ENCODE measurements around the gene S1PR3.
"Not testable (repeated sequence)": the region's sequence is repeated elsewhere in the genome, so short reads cannot be mapped to it uniquely, and the experiment has no call there.

S1PR3 gene

DNA sequence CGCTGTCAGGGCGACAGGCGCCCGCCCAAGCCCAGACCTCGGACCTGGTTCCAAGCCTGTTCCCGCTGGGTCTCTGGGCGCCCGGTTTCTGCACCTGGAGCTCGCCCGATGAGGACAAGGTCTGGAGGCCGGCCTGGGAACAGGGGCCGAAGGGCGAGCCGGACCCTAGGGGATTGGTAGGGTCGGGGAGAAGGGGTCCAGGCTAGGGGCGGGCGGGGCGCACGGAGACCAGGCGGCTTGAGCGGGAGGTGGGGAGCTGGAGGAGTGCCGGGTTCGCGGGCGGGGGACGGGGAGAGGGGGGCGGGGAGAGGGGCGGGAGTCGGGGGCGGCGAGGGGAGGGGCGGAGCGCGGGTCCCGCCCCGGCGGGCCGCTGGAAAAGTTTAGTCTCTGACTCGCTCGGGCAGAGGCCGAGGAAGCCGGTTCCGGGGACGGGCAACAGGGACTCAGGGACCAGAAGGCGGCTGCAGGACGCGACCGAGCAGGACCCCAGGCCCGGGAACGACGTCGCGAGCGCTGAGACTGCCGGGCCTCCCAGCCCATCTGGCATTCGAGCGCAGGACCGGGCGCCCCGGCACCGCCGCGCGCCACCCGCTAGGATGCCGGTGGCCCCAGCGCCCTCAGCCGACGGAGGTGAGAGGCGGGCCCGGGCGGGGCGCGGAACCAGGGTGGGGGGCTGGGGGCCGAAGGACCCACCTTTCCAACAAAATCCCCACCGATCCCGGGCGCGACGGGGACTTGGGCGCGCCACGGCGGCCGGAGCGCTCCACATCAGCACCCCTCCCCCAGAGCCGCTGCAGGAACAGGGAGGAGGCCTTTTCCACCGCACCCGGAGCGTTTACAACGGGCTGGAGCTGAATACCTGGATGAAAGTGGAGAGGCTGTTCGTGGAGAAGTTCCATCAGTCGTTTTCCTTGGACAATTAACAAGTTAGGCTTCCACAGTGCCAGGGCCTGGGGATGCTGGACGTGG lies at the start of gene S1PR3:
S1PR3 (plus strand) TSS at position 403 of the 969 bp plus-strand sequence. CDS start 9,733 bp downstream, outside the sequence.
- no peak within 1 kb of the TSS for H3K4me3 Mint-ChIP-seq
- no peak within 1 kb of the TSS for H3K27ac Mint-ChIP-seq
- ATAC-seq (peak; percentile 49), DNase-seq (ENCODE audit: low spot score in 2 of 2) (no peak)
- no peaks in the 10 kb centered on the region for H3K36me3 Mint-ChIP-seq
- peaks cover 9% of the 10 kb centered on the region for H3K4me1 Mint-ChIP-seq
- no peaks in the 10 kb centered on the region for H3K9me3 Mint-ChIP-seq

DNA sequence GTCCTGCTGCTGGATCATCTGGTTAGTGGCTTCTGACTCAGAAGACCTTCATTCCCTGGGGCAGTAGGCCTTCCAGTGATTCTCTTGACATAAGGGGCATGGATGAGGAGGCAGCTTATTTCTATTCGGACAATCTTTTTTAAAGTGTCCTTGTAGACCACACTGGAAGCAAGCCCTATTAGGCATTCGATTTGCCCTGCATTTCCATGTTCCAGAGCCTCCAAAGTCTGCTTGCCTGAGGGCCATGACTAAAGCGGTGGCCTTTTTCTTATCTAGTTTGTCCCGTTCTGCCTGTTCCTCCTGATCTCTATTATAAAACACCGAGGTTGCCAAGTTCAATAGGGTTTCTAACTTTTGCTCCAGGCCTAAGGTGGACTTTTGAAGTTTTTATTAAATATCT lies 49.7 kb upstream of the S1PR3 start:
- H3K27ac Mint-ChIP-seq; H3K4me3 Mint-ChIP-seq; ATAC-seq; H3K36me3 Mint-ChIP-seq; H3K4me1 Mint-ChIP-seq; DNase-seq (ENCODE audit: low spot score in 2 of 2); H3K9me3 Mint-ChIP-seq: not testable (repeated sequence)

DNA sequence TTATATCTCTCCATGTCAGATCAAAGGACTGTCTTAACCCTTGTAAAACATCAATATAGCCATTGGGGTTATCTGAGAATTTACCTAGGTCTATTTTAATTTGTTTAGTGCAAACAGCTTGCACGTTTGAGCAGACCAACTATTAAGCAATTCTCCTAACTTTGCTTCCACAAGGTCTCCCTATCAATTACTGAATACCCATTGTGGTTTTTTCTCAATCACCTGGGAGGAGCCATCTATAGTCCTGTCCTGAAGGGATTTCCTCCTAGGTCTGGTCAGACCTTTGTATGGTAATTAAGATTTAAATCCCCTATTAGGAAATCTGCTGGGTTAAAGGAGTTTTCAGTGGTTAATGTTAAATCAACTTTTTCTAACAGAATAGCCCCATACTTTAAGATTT lies 48.9 kb upstream of the S1PR3 start:
- no peaks in the 10 kb centered on the region for H3K9me3 Mint-ChIP-seq
- DNase-seq (ENCODE audit: low spot score in 2 of 2) (no peak), ATAC-seq (no peak)
- H3K27ac Mint-ChIP-seq: no peak overlapping the region
- H3K4me1 Mint-ChIP-seq: no peaks in the 10 kb centered on the region
- H3K4me3 Mint-ChIP-seq: no peak overlapping the region
- H3K36me3 Mint-ChIP-seq: no peaks in the 10 kb centered on the region

DNA sequence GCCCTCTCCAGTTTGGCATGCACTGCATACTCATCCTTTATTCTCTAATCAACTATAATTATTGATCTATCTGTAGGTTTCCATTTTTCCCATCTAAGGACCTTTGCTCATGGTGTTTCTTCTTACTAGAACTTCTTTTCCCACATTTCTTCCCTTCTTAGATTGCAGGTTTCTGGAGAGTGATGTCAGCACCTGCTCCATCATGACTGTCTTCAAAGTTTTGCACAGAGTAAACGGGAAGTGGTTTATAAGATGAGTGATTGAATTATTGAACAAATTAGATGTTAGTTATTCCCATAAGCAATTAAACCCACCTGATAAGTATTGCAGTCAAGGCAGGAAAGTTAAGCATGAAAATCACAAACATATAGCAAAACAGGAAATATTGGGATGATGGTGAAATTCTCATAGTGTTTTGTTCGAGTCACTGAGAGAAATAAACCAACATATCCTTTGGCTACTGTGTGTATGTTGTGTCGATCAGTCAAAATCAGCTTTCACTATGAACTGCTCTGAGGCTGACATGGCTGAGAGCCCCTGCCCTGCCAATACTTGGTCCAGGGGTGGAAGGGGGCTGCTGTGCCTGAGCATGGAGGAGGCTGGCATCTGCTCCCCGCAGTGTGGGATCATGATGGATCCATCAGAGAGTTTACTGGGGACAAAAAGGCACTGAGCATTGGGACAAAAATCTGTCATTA lies 45.5 kb upstream of the S1PR3 start:
- Mint-ChIP-seq H3K36me3 (no peaks in the 10 kb centered on the region), H3K4me1 (no peaks in the 10 kb centered on the region), H3K4me3 (no peak overlapping the region), H3K9me3 (no peaks in the 10 kb centered on the region), H3K27ac (no peak overlapping the region)
- ATAC-seq (no peak), DNase-seq (ENCODE audit: low spot score in 2 of 2) (no peak)

DNA sequence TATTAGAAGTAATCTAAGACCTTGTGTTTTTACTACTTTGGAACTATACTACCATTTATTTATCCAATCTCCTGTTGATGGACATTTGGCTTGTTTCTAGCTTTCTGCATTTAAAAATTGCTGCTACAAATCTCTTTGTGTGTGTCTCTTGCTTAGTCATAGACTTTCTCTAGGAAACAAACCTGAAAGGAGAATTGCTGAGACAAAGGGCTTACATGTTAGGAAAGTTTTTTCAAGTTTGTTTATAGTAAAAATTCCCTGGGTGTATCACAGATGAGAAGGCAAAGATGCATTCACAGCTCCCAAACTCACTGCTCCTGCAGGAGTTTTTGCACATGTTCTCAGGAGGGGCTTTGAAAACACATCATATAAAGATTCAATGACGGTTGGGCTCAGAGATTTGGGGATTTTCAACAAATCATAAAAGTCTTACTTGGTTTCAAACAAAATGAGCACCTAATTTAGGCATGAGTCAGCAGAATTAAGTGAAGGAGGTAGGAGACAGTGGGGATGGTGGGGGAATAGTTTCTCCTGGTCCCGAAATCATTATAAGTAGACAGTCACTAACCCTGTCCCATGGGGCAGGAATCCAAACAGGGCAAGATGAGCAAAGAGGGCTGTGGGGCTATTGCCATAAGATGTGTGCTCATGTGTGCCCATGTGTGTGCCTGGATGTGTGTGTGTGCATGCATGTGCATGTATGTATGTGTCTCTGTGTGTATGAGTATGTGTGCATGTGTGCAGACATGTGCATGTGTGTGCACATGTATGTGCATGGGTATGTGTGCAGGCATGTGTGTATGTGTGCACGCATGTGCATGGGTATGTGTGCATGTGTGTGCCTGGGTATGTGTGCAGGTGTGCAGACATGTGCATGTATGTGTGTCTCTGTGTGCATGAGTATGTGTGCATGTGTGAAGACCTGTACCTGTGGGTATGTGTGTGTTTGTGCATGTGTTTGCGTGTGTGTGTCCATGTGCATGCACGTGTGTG lies 43.4 kb upstream of the S1PR3 start:
- H3K9me3 Mint-ChIP-seq: no peaks in the 10 kb centered on the region
- H3K36me3 Mint-ChIP-seq: no peaks in the 10 kb centered on the region
- H3K4me1 Mint-ChIP-seq: peaks cover under 1% of the 10 kb centered on the region
- DNase-seq (ENCODE audit: low spot score in 2 of 2) (no peak), ATAC-seq (no peak)
- no peak overlapping the region for H3K27ac Mint-ChIP-seq
- H3K4me3 Mint-ChIP-seq: no peak overlapping the region

DNA sequence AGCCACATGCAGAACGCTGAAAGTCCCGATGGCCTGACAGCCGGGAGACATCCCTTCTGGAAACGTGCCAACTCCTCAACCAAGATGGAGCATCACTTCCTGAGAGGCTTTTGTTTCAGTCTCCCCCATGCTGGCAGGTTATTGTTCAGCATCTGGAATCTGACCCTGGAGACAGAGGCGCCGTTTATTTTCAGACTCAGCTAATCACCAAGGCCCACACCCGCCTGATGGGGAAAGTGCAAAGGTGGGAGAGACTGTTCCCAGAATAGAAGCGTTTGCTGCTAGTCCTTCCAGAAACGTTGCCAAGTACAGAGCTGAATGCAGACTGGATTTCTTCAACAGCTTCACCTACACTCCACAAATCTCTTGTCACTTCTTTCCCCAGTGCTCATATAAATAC lies 41.8 kb upstream of the S1PR3 start:
- ATAC-seq: no peak

DNA sequence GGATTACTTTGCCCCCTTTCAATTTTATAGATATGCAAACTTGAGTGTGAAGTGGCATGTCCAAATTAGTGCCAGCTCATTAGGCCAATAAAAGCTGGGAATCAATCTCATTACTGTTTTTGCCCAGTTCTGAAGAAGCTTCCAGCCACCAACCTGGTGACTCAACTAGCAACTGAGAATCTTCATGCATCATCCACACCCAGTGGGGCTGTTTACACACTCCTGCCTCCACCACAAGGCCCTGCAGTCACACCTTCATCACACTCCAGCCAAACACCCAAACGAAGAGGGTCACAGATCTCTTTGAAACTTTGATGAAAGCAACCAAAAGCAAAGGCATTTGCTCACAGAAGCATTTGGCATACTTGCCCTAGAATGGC lies 41.3 kb upstream of the S1PR3 start:
- Mint-ChIP-seq H3K36me3 (no peaks in the 10 kb centered on the region), H3K9me3 (no peaks in the 10 kb centered on the region), H3K4me1 (peaks cover 4% of the 10 kb centered on the region), H3K4me3 (no peak overlapping the region), H3K27ac (no peak overlapping the region)
- DNase-seq (ENCODE audit: low spot score in 2 of 2): no peak
- peak; percentile 75 for ATAC-seq

More for the DNA sequence above, 41.8 kb upstream of the S1PR3 start:
- no peaks in the 10 kb centered on the region for H3K9me3 Mint-ChIP-seq
- H3K36me3 Mint-ChIP-seq: no peaks in the 10 kb centered on the region
- no peak overlapping the region for H3K4me3 Mint-ChIP-seq
- no peak overlapping the region for H3K27ac Mint-ChIP-seq
- no peak for DNase-seq (ENCODE audit: low spot score in 2 of 2)
- peaks cover 4% of the 10 kb centered on the region for H3K4me1 Mint-ChIP-seq

DNA sequence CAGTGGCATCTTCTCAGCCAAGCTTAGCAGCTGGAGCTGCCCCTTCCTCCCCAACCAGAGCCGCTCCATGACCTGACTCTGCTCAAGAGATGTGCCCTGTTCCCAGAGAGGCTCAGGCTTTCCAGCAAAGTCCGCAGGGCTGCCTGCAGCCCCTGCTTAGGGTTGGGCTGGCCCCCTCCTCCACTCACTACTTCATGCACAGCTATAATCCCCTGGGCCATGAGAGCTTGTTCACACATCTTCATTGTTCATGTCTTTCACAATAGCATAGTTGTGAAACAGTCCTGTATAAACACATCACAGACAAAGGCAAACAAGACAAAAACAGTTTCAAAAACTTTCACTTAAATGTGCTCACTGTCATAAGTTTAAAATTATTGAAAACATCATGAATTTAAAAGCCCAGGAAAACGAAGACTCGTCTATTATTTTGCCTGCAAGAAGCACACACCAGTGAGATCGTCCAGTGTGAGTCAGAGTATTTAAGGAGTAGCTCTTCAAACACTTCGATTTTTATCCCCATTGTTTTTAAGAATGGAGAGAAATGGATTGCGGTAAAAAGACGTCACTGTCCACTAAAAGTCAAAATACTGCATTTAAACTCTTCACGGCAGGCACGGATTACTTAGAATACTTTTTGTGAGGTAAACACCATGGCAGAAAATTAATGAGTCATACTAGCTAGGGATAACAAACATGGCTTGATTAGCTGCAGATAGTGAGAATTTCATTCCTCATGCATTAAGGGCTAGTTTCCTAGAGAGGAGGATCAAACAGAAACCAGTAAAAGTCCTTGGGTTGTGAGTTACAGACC lies 40.7 kb upstream of the S1PR3 start:
- ATAC-seq (no peak), DNase-seq (ENCODE audit: low spot score in 2 of 2) (no peak)
- H3K36me3 Mint-ChIP-seq: no peaks in the 10 kb centered on the region
- no peaks in the 10 kb centered on the region for H3K9me3 Mint-ChIP-seq
- H3K27ac Mint-ChIP-seq: no peak overlapping the region
- peaks cover 4% of the 10 kb centered on the region for H3K4me1 Mint-ChIP-seq
- no peak overlapping the region for H3K4me3 Mint-ChIP-seq

DNA sequence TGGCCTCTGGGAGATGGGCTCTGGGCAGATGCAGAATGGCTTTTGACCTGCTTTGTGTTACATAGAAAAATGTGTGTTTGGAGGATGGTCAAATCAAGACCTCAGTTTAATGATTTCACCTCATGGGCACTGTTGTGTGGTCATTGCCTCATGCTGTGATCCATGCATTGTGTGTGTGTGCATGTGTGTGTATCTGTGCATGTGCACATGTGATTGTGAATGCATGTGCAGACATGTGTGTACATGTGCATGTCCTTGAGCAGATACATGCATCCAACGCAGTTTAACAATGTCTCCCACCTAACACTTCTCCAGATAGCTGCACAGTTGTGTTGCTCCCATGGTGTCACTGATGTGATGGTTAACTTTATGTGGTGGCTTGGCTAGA lies 40.1 kb upstream of the S1PR3 start:
- DNase-seq (ENCODE audit: low spot score in 2 of 2): no peak
- ATAC-seq: no peak
- H3K4me3 Mint-ChIP-seq: no peak overlapping the region
- H3K27ac Mint-ChIP-seq: no peak overlapping the region
- peaks cover 4% of the 10 kb centered on the region for H3K4me1 Mint-ChIP-seq
- H3K9me3 Mint-ChIP-seq: no peaks in the 10 kb centered on the region
- H3K36me3 Mint-ChIP-seq: no peaks in the 10 kb centered on the region

DNA sequence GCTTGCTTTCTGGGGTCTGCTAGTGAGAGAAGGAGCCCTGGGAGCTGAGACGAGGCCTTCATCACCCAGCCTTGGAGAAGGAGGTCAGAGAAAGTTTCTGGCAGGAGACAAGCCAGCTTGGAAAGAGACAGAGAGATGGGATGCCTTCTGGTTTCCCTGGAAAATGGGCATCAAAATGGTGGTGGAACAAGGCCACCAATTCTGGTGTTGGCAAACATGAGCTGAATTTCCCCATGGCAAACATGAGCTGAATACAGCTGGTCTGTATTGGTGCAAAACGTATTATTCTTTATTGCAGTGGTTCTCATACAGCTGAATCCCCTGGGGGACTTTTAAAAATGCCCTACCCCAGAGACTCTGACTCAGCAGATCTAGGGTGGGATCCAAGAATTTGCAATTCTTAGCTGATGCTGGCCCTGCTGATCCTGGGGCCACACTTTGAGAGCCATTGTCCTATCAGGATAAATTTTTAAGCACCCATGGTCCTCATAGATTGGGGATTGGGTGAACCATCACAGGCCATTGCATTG lies 39.1 kb upstream of the S1PR3 start:
- no peaks in the 10 kb centered on the region for H3K36me3 Mint-ChIP-seq
- no peak for ATAC-seq

DNA sequence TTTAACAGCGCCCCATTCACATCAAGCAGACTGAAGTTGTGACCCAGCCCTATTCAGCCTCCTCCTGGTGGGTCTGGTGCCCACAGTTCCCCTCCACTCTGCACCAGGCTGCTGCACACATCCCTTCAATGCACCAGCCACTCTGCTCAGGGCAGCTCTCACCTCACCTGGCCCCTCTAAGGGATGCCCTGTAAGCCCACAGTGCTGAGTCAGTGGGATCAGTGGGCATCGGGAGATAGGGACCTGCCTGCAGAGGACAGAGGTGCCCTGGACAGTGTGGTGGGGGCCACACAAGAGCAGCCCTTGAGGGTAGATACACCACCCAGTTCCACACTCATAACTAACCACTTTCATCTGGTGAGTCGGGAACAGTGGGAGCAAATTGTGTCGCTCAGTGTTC lies 38.3 kb upstream of the S1PR3 start:
- H3K4me1 Mint-ChIP-seq: peaks cover 4% of the 10 kb centered on the region
- H3K27ac Mint-ChIP-seq: no peak overlapping the region
- DNase-seq (ENCODE audit: low spot score in 2 of 2) (no peak), ATAC-seq (no peak)
- no peak overlapping the region for H3K4me3 Mint-ChIP-seq
- H3K36me3 Mint-ChIP-seq: no peaks in the 10 kb centered on the region
- H3K9me3 Mint-ChIP-seq: no peaks in the 10 kb centered on the region

More for the DNA sequence above, 39.1 kb upstream of the S1PR3 start:
- Mint-ChIP-seq H3K4me3 (no peak overlapping the region), H3K27ac (no peak overlapping the region), H3K9me3 (no peaks in the 10 kb centered on the region), H3K4me1 (peaks cover 4% of the 10 kb centered on the region)
- DNase-seq (ENCODE audit: low spot score in 2 of 2): no peak

DNA sequence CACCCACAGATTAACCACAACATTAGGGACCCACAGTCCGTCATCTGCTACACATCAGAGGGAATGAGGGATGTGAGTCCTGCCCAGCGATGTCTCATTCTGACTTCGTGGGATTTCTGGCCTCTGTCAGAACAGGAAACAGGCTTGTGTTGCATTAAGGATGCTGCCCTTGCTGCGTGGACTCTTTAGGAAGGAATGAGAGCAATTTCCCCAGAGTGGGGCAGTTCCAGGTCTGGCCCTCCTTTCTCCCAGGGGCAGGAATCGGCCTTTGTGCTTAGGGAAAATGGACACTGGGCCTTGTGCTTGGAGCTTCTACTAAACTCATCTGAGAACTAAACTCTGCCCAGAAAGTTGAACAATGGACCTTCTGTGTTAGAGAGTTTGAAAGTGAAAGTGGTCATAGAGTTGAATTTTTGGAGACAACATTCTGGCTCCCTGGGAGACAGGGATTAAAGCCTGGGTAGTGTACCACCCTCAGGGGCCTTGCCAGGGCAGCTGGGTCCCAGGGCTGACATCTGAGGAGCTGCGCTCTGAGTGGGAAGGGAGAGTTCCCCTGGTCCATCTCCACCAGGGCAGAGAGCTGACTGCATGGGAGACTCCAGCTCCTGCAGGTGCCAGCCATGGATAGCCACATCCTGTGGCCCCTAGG lies 37.8 kb upstream of the S1PR3 start:
- no peaks in the 10 kb centered on the region for H3K36me3 Mint-ChIP-seq
- H3K4me1 Mint-ChIP-seq: peaks cover 4% of the 10 kb centered on the region
- no peak overlapping the region for H3K27ac Mint-ChIP-seq
- DNase-seq (ENCODE audit: low spot score in 2 of 2) (no peak), ATAC-seq (no peak)
- H3K9me3 Mint-ChIP-seq: no peaks in the 10 kb centered on the region
- H3K4me3 Mint-ChIP-seq: no peak overlapping the region

DNA sequence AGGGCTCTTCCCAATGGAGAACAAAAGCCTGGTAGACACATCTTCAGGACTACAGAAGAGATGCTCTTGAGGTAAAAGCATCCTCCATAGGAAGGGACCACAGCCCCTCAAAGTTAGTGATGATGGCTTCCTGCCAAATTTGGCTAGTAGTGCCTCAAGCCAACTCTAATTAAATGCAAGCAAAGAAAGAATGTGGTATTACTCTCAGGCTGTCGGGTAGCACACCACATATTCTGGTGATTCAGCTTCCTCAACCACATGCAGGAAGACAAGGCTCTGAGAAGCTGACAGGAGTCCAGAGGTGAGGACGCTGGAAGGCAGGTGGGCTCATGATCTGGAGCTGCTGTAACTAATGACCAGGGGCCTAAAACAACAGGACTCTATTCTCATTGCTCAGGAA lies 37.2 kb upstream of the S1PR3 start:
- no peak overlapping the region for H3K27ac Mint-ChIP-seq
- H3K9me3 Mint-ChIP-seq: no peaks in the 10 kb centered on the region
- H3K4me1 Mint-ChIP-seq: peaks cover 4% of the 10 kb centered on the region
- no peak overlapping the region for H3K4me3 Mint-ChIP-seq
- H3K36me3 Mint-ChIP-seq: no peaks in the 10 kb centered on the region
- DNase-seq (ENCODE audit: low spot score in 2 of 2) (no peak), ATAC-seq (peak; percentile 31)

DNA sequence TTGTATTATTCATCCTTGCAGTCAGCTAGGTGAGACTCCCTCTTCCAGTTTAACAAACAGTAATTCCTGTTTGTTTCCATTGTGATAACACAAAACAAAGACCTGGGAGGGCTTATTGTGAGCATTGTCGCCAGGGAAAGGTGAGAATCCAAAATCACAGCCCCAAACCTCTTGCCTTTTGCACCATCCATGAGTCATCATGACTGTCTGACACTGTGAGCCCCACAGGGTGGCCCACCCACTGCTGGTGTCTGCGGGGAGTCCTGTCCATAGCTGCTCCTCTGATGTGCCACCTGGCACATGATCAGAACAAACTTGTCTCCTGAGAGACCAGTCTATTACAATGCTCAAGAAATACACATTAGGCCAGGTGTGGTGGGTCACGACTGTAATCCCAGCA lies 33.7 kb upstream of the S1PR3 start:
- no peak for DNase-seq (ENCODE audit: low spot score in 2 of 2)
- no peaks in the 10 kb centered on the region for H3K9me3 Mint-ChIP-seq
- no peak overlapping the region for H3K4me3 Mint-ChIP-seq
- peaks cover 4% of the 10 kb centered on the region for H3K4me1 Mint-ChIP-seq
- ATAC-seq: peak; percentile 35
- H3K27ac Mint-ChIP-seq: no peak overlapping the region
- H3K36me3 Mint-ChIP-seq: no peaks in the 10 kb centered on the region
